NOMO-1 treated with dmso at 0.1 percent for 144 hours (cell line): ENCODE data around the gene CMTM1.
"Not testable (repeated sequence)": the region's sequence is repeated elsewhere in the genome, so short reads cannot be mapped to it uniquely, and the experiment has no call there.

Experiments used
- DNase-seq: peaks from one replicate; lab custom pipeline; 2025; ENCODE audit not compliant: unreplicated experiment; lab: John Stamatoyannopoulos, UW

The CMTM1 gene

DNA sequence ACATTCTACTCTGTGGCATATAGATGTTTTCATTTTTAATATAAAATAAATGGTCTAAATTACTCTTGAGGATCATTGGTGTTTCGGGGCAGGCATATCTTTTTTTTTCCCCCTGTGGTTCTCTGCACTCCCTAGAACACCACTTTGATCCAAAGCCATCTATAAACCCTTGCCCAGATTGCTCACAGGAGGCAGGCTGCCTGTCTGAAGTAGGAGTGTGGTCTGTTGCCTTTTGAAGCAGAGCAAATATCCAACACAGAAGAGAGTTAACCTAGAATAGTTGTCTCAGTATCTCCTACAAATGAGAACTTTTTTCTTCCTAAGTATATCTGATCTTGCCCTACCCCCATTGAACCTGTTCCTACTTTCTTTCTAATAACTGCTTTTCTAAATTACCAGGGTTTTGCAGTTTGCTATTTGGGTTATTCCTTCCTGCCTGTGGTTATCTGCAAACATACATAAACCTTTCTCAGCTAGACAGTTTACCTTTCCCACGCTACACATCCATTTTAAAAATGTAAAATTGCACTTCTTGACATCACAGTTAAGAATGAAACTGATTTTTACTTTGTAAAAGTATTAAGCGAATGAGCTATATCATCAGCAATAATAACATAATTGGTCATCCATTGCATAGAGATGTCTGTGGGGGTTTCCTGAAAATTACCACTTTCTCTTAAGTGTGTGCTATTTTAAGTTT is 4.7 kb upstream of the CMTM1 start:
- no peak for DNase-seq

- no peak for DNase-seq
These were observed 3.8 kb upstream of the CMTM1 start for GRCh38 chr16:66562409-66562808.

- DNase-seq: no peak
These were observed 3.3 kb upstream of the CMTM1 start for GRCh38 chr16:66562986-66563385.

DNA sequence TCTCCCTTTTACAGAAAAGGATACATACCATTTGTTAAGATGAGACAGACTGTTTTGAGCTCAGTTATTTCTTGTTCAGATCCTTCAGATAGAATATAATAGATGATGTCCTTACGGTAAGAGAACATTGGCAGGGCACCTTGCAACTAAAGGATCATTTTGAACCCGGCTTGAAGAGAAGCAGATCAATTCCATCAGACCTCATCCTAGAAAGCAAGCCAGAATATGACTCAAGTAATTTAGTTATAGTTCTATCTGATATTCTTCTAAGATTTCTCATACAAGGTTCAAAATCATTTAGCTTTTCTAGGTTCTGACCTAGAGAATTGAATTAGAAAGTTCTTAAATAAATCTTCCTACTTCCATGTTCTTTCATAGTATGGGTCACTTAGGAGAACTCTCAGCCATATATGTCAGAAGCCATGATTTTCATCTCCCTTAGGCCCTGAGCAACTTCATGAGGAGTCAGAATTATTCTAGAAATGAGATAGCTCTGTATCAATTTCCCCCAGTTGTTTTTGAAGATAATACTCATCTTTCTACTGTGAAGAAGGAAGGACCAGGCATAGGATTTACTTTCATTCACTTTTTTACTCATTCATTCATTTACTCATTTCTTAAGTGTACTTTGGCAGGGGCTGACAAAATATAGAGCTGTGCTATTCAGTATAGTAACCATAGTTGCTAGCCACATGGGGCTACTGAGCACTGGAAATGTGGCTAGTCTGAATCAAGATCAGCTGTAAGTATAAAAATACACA is 2.5 kb upstream of the CMTM1 start:
- DNase-seq: no peak

DNA sequence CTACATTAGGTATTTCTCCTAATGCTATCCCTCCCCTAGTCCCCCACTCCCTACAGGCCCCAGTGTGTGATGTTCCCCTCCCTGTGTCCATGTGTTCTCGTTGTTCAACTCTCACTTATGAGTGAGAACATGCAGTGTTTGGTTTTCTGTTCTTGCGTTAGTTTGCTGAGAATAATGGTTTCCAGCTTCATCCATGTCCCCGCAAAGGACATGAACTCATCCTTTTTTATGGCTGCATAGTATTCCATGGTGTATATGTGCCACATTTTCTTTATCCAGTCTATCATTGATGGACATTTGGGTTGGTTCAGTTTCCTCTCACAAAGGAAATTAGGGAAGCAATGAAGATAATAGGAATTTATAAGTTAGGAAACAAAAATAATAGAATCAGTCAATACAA is 1.0 kb downstream of the CMTM1 start:
- DNase-seq: not testable (repeated sequence)

- no peak for DNase-seq
These were observed 2.1 kb downstream of the CMTM1 start for GRCh38 chr16:66568355-66568754.

DNA sequence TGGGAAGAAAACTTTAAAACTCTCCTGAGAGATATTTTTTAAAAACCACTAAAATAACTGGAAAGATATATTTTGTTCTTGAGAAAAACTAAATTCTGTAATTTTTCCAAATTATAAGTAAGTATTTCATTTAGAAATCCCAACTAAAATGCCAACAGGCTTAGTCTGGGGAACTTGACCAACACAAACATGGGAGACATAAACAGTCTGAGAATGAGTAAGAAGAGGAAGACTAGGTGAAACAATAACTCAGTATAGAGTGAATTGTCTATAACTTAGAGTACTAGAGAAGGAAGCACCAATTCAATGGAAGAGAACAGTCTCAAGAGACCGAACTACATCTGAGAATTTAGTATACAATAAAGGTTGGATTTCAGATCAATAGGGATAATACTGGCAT is 2.9 kb downstream of the CMTM1 start:
- DNase-seq: no peak

DNA sequence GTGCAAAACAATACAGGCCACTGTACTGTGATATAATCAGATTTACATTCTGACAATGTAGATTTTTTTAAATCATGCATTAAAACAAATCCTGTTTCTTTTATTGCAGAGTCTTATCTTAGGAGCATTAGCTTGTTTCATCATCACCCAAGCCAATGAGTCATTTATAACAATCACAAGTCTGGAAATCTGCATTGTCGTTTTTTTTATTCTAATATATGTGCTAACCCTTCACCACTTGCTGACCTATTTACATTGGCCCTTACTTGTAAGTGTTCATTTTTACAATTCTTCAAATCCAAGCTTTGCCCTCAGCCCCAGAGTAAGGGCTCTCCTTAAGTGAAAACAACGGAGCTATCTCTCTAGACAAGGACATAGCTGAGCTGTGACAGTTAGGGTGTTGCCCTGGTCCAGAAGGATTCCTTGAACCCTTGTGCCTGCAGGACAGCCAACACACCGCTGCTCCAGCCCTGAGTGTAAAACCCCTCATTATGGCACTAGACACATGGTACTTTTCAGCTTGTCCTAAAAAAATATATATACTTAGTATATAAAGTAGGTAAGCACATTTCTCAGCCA is 3.7 kb downstream of the CMTM1 start:
- no peak for DNase-seq

DNA sequence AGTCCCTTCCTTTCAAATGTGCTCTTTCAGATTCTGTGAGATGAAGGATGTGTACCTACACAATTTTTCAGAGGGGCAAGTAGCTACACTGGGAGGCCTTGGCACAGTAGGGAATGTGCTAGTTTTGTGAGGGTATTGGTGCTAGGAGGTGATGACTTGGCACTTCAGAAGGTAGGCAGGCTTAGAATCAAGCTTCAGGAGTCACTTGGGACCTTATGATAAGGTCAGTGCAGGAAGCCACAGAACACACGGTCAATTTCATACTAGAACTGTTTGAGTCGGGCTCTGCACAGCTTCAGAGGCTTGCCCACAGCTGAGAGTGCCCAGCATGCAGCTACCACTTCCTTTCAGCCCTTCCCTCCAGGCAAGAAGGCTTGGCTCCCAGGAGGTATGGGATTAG is 6.1 kb downstream of the CMTM1 start:
- DNase-seq: no peak

DNA sequence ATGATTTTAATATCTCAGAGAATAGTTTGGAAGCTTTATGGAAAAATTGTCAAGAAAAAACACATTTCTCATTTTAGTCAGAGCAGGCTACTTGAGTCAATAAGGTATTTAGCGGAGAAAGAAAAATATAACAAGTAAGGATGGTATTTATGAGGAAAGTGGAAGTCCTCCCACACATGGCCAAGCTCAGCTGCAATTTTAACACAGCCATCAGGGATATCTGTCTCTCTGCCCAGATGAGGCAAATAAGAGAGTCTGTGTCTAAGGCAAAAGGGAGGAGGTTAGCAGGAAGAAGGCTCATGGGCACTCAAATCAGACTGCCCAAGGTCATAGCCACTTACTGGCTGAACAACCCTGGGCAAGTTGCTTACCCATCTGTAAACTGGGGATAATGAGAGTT is 7.8 kb downstream of the CMTM1 start:
- no peak for DNase-seq

GRCh38 chr16:66574531-66574930 is 8.3 kb downstream of the CMTM1 start:
- no peak for DNase-seq

GRCh38 chr16:66575060-66575459 is 8.8 kb downstream of the CMTM1 start:
- no peak for DNase-seq

DNA sequence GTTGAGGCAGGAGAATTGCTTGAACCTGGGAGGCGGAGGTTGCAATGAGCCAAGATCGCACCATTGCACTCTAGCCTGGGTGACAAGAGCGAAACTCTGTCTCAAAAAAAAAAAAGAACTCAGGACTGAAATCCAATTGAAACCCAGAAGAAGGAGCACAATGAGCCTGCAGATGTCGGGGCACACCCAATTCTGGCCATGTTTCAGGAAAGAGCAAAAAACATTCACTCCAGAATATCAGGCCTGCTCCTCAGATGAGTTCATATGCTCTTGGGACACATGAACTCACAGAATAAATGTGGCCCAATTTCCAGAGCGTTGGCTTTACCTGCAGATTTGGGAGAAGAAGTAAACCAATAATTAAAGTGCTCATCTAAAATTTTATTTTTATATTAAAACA is 10.1 kb downstream of the CMTM1 start:
- DNase-seq: no peak

GRCh38 chr16:66578651-66579531 is 12.7 kb downstream of the CMTM1 start, which contains the start of gene CMTM2:
Gene CMTM2, plus strand, starts transcription at chr16:66579463. Its CDS starts 145 bp downstream, at chr16:66579608.
- DNase-seq: no peak

DNA sequence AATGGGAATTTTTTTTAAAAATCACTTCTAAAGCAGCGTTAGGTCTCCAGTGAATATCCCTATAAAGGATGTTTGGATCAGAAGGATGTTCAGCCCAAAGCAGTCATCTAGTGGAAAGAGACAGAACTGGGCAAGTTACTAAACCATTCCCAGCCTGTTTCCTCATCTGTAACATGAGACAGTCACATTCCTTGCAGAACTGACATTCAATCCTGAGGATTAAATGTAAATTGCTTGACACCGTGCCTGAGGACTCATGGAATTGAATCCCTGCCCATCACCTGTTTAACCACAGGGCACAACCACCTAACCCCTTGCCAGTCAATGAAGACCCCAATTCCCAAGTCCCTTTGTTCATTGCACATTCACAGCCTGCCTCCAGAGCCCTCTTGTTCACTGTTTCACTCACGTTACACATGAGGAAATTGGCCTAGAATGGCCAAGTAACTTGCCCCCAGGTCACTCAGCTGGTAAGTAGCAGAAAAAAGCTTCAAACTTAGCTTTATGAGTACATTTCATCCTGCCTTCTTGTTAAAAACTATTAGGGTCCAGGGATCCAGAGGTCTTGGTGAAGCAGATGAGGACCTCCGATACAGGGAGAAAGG is 14.5 kb downstream of the CMTM1 start:
- no peak for DNase-seq

DNA sequence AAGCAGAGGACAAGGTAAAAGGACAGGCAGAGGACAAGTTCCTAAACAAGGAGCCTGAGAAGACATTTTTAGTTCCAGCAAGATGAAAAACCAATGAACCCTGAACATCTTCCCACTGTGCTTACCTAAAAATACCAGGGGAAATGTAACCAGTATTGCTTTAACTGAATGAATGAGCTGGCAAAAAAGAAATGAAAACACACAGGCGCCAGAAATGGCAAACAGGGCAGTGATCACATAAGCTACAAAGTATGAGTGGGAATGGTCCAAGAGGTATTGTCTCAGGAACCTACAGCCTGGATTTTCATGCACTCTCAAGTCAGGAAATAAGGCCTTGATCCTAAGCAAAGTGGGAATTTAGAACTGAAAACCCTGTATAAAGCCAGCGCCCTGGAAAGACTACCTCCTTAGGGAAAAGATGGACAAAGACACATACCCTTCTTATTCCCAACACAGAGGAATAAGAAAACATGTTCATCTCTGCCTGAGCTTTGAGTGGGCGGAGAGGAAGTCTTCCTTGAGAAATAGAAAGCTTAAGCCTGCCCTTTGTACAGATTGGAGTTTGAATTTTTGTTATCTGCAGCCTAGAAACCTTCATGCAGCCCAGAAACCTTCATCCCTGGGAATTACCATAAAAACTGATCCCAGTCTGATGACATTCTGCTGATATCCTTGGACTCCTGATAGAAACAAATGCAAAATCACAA is 15.2 kb downstream of the CMTM1 start:
- no peak for DNase-seq

DNA sequence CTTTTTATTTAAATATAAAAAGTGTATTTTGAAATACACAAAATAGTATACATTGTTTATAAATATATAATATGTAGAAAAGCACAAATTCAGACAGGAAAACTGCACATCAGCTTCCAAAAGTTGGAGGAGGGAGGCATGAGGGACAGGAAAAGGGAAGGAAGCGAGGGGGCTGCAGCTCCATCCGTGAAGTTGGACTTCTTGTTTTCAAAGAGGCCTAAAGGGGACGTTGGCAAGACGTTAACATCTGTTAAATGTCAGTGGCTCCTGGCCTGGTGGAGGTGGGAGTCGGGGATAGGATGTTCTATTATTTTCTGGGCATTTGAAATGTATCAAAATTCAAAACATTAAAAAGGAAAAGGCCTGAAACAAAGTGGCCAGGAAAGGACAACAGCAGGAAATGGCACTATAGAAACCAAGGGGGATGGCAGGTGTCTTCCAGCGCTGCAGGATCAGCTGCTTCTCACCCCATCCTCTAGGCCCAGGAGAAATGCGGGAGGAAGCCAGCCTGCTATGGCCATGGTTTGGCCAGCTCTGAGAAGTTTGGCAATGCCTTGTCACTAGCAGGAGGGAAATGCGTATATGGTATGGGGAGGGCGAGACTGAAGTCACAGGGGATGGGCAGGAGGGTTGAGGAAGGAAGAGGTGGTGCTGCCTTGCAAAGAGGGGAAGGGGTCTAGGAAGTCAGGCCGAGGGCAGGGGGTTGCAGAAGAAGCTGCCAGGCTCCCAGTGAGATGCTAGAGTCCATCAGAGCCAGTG is 19.4 kb downstream of the CMTM1 start:
- DNase-seq: peak; percentile 7

DNA sequence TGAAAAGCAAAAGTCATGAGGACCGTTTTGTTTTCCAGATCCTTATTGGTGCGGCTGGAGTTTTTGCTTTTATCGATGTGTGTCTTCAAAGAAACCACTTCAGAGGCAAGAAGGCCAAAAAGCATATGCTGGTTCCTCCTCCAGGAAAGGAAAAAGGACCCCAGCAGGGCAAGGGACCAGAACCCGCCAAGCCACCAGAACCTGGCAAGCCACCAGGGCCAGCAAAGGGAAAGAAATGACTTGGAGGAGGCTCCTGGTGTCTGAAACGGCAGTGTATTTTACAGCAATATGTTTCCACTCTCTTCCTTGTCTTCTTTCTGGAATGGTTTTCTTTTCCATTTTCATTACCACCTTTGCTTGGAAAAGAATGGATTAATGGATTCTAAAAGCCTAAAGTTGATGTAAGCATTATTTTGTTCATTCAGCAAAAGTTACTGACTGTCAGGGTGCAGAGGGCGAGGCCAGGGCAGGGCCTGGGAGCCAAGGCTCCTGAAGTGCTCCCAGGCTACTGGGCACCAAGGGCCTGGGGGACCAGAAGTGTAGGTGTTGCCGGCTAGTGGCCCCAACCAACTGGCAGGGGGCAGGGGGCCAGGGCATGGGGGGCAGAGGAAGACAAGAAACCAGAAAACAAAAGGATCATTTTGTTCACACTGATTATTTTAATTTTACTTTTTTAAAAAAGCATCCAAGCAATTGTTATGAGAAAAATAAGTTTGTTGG is 21.8 kb downstream of the CMTM1 start:
- DNase-seq: no peak
